Activated naive CD4-positive, alpha-beta T cell treated with Interleukin-2 at 50 U/mL for 16 hours (primary cell): Measurements from ENCODE around the gene ARMH2.
"Not testable (repeated sequence)": the region's sequence is repeated elsewhere in the genome, so short reads cannot be mapped to it uniquely, and the experiment has no call there.

ENCODE experiments used
- DNase-seq: peaks from one replicate; pipeline ENCODE4 v3.0.0-alpha.2; 2020

The ARMH2 gene

DNA sequence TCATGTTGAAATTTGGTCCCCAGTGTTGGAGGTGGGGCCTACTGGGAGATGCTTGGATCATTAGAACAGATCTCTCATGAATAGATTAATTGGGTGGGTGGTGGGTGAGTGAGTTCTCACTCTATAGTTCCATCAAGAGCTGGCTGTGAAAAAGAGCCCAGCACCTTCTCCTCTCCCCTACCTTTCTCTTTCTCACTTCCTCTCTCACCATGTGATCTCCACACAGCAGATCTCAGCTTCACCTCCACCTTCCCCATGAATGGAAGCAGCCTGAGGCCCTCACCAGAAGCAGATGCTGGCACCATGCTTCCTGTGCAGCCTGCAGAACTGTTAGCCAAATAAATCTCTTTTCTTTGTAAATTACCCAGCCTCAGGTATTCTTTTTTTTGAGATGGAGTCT lies 36.9 kb downstream of the ARMH2 start:
- DNase-seq = no peak

DNA sequence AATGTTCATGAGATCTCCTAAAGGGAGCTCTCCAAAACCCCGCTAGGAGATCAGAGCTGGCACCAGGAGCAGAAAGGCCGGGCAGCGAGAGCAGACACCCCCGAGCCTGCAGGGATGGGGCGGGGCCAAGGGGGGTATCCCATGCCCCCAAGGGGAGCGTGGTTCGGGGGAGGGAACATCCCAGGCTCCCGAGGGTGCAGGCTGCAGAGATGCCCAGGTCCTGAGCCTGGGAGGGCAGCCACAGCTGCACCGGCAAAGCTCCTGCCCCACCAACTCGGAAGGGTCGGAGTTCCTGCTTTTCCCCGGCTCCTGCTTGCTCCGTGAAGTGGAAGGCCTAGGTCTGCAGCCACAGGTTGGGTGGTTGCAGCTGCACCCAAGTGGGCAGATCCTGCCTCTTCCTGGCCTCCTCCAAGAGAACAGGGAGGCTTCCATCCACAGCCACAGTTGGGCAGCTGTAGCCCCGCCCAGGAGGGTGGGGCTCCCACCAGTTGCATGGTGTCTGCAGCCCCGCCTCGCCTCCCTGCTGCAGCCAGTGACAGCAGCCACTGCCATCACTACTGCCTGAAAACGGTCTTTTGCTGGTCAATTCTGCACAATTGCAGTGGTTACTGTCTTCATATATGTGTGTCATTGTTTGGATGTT lies 37.4 kb downstream of the ARMH2 start:
- no peak for DNase-seq

DNA sequence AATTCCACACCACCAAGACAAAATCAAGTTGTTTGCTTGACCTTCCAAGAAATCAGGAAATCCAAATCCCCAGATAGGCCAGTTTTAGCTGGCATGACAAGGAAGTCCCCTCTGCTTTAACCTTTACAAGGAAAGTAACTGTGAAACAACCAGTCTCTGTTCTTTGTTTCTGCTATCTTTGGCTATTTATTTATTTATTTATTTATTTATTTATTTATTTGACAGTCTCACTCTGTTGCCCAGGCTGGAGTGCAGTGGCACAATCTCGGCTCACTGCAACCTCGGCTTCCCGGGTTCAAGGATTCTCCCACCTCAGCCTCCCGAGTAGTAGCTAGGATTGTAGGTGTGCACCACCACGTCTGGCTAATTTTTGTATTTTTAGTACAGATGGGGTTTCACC lies 38.5 kb downstream of the ARMH2 start:
- DNase-seq = no peak

DNA sequence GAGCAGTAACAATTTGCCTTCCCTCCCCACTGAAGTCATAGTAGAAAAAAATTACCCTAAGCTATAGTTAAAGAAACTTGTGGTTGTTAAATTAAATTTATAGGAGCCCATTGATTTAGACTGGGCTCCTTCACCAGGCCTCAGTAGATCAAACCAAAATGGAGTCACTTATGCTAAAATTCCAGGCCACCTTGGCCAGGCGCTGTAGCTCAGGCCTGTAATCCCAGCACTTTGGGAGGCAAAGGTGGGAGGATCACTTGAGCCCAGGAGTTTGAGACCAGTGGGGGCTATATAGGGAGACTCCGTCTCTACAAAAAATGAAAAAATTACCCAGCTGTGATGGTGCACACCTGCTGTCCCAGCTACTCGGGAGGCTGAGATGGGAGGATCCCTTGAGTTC lies 39.0 kb downstream of the ARMH2 start:
- DNase-seq = no peak

DNA sequence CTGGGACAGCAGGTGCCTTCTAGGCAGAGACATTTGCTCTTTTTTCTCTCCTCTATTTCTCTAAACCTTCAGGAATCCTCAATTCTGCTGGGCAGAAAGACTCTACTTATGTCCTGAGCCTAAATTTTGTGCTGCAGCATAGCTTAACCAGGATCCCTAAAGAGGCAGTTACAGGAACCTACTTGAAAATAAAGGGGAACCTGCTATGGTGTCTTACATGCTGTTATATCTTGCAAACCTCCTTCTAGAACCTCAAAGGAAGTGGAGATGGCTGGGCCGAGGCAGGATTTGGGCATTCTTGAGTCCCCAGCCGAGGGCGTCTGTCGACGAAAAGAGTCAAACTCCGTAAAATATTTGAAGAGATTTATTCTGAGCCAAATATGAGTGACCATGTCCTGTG lies 41.1 kb downstream of the ARMH2 start:
- DNase-seq = no peak

DNA sequence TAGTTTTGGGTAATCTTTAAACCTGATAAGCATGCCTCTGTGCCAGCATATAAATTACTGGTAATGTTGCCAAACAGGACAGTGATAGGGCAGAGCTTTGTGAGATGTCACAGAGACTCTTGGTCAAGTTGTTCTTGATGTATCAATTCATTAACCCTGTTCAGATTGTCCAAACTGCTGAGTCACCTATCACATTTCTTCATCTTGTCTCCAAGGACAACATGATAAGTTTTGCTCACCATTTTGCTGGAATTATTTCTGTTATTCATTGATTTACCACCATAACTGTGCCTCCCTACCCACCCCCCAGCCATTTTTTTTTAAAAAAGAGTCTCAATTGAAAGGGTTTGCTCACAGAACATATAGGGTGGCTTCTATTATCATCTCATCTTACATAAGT lies 43.4 kb downstream of the ARMH2 start:
- no peak for DNase-seq

DNA sequence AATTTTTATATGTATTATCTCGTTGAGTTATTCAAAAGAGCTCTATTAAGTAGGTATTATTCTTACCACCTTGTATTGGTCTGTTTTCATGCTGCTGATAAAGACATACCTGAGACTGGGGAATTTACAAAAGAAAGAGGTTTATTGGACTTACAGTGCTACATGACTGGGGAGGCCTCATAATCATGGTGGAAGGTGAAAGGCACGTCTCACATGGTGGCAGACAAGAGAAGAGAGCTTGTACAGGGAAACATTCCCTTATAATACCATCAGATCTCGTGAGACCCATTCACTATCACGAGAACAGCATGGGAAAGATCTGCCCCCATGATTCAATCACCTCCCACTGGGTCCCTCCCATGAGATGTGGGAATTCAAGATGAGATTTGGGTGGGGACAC lies 44.3 kb downstream of the ARMH2 start:
- not testable (repeated sequence) for DNase-seq

DNA sequence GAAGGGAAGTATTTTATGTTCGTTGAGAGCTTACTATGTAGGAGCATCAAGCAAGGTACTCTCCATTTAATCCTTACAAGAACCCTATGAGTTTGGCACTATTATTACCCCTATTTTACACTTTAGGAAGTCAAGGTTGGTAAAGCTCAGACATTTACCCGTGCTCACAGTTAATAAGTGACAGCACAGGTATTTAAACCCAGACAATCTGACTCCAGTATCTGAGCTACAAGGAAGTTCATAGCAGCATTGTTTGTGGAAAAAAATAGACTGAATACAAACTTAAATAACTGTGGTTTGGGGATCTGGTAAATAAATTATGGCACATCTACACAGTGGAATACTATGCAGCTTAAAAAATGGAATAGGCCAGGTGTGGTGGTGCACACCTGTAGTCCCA lies 45.2 kb downstream of the ARMH2 start:
- DNase-seq = no peak

DNA sequence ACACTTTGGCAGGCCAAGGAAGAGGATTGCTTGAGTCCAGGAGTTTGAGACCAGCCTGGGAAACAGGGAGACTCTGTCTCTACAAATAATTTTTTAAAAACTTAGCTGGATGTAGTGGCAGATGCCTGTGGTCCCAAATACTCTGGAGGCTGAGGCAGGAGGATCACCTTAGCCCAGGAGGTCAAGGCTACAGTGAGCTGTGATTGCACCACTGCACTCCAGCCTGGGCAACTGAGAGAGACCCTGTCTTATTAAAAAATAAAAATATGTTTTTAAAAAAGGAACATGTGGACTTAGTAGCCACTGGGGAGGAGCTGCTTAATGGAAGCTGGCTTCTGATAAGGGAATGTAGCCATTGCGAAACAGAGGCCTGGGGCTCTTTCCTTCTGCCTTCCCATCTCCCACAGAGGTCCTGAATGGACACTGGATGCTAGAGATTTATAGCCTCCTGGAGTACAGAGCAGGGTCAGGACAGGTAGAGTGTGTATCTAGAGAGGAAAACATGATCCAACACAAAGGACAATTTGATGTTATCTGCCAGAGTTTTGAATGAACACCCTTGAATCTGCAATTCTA lies 45.7 kb downstream of the ARMH2 start:
- DNase-seq = no peak

DNA sequence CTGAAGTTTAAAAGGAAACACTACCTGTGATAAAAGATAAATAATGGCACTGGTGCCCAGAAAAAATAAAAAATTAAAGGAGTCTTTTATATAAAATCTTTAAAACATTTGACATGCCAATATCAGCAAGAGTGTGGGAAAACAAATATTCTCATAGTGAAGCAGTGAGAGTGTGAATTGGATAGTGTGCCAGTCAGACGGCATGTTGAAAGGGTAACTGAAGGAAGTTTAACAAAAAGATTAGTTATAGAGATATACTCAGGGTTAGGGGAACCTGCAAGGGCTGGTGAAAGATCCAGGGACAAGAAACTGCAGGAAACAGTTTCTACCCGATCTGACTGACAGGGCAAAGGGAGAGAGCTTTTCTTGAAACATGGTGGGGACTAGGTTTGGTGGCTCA lies 46.2 kb downstream of the ARMH2 start:
- DNase-seq = no peak

DNA sequence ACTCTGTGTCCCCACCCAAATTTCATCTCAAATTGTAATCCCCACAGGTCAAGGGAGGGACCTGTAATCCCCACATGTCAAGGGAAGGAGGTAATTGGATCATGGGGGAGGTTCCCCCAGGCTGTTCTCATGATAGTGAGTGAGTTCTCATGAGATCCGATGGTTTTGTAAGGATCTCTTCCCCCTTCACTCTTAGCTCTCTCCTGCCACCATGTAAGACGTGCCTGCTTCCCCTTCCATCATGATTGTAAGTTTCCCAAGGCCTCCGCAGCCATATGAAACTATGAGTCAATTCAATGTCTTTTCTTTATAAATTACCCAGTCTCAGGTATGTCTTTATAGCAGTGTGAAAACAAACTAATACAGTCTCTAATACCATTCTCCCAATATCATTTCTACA lies 47.8 kb downstream of the ARMH2 start:
- not testable (repeated sequence) for DNase-seq

DNA sequence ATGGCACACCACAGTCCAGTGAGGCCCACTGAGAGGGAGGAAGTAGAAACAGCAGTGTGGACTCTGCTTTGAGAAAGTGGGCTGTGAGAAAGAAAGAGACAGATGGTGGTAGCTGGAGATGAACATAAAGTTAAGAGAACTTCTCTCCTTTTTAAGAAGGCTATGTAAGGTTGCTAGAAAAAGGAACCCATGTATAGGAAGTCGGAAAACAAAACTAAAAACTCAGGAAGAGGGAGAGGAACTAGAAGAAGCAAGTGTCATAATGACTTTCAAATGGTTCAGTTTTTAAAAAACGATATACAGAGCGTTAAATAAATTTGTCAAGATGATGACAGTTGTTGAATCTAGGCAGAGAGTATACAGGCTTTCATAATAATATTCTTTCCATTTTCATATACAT lies 49.4 kb downstream of the ARMH2 start:
- DNase-seq = no peak
